Fibroblast of the aortic adventitia (primary cell): ENCODE results near the gene SLC27A1. TPM values are rescaled to one million over a fixed set of nuclear protein-coding genes. Genes with fewer than 3 reads are reported as not detected.

Experiments
- DNase-seq: peaks from one replicate; pipeline ENCODE4 v3.0.0-alpha.2; 2010; ENCODE audit warnings: low read depth
- H3K4me3 ChIP-seq: 2 replicates; pipeline ENCODE4 v1.5.1; 2011; ENCODE audit warnings: low read depth, mild to moderate bottlenecking, control low read depth, low read length, moderate library complexity
- CTCF ChIP-seq: IDR thresholded peaks from 2 replicates; pipeline ENCODE4 v1.5.1; 2011; ENCODE audit warnings: mild to moderate bottlenecking, low read length, control low read depth, inconsistent platforms; ENCODE audit not compliant: insufficient read depth
- total RNA-seq: library from RNA; depleted of rRNA; stranded (reverse); fragments of >200 nt; gene quantifications from 2 replicates; pipeline ENCODE4 v1.2.3, GENCODE V29; 2012; ENCODE audit warnings: low replicate concordance

The SLC27A1 gene
- total RNA-seq = 11.4 and 42.0 TPM in 2 replicates

GRCh38 chr19:17470068-17470841, at the start of gene SLC27A1:
Gene SLC27A1, plus strand, starts transcription at chr19:17470524. Its CDS starts 17 bp downstream, at chr19:17470541.
- TF ChIP-seq CTCF = no peak
- DNase-seq = peak; percentile 98
- peak within 1 kb of the TSS; percentile 83 for H3K4me3 ChIP-seq

- H3K4me3 ChIP-seq = no peak overlapping the region
- no peak for DNase-seq
- TF ChIP-seq CTCF = no peak
Observed at GRCh38 chr19:17421942-17422341, 48.4 kb upstream of the SLC27A1 start.

- TF ChIP-seq CTCF = no peak
- H3K4me3 ChIP-seq = no peak overlapping the region
- DNase-seq = no peak
Observed at GRCh38 chr19:17423429-17424208, 46.7 kb upstream of the SLC27A1 start.

- peak; percentile 16 for DNase-seq
- peak; percentile 56 for TF ChIP-seq CTCF
- no peak overlapping the region for H3K4me3 ChIP-seq
Observed at GRCh38 chr19:17424743-17425365, 45.5 kb upstream of the SLC27A1 start.

- no peak for DNase-seq
- TF ChIP-seq CTCF = no peak
- no peak overlapping the region for H3K4me3 ChIP-seq
Observed at GRCh38 chr19:17429641-17430113, 40.6 kb upstream of the SLC27A1 start.

GRCh38 chr19:17431417-17431816, 38.9 kb upstream of the SLC27A1 start:
- no peak for DNase-seq
- TF ChIP-seq CTCF = no peak
- H3K4me3 ChIP-seq = no peak overlapping the region
